Measurements from ENCODE around the gene CYREN. TPM values are rescaled to one million over a fixed set of nuclear protein-coding genes. Genes with fewer than 3 reads are reported as not detected.
A peak's percentile ranks its signal among the peaks of the same experiment; 100 is the strongest.
"Not testable (repeated sequence)": the region's sequence is repeated elsewhere in the genome, so short reads cannot be mapped to it uniquely, and the experiment has no call there.

Gene CYREN
- total RNA-seq, 1 donor from 2014 or later, result 33.3 TPM

DNA sequence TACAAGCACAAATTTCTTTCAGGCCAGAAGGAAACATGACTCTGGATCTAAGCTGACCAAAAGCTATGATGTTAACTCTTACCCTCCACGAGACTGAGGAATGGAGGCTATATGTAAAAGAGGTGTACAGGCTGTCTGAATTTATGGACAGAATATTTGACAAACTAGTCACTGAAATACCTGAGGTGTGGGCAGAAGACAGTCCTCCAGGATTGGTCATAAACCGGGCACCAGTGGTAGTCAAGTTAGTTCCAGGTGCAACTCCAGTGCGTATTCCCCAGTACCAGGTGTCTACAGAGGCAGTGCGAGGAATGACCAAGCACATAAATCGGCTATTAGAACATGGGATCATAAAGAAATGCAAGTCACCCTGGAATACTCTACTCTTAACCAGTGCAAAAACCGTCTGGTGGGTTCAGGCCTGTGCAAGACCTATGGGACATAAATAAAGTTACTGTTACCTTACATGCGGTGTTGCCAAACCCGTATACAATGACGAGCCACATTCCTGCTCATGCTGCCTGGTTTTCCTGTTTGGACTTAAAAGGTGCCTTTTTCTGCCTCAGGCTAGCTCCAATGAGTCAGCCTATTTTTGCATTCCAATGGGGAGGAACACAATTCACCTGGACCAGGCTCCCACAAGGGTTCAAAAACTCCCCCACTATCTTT lies 6.7 kb upstream of the CYREN start:
- Mint-ChIP-seq H3K4me3 (ENCODE audit: unreplicated experiment) (no peak overlapping the region), H3K36me3 (ENCODE audit: unreplicated experiment) (peaks cover 16% of the 10 kb centered on the region), H3K9me3 (ENCODE audit: unreplicated experiment) (peaks cover 8% of the 10 kb centered on the region), H3K4me1 (ENCODE audit: low read depth, unreplicated experiment) (no peaks in the 10 kb centered on the region), H3K27ac (ENCODE audit: unreplicated experiment) (no peak overlapping the region), H3K27me3 (ENCODE audit: unreplicated experiment) (no peaks in the 10 kb centered on the region)
- TF ChIP-seq, protein P1, sequence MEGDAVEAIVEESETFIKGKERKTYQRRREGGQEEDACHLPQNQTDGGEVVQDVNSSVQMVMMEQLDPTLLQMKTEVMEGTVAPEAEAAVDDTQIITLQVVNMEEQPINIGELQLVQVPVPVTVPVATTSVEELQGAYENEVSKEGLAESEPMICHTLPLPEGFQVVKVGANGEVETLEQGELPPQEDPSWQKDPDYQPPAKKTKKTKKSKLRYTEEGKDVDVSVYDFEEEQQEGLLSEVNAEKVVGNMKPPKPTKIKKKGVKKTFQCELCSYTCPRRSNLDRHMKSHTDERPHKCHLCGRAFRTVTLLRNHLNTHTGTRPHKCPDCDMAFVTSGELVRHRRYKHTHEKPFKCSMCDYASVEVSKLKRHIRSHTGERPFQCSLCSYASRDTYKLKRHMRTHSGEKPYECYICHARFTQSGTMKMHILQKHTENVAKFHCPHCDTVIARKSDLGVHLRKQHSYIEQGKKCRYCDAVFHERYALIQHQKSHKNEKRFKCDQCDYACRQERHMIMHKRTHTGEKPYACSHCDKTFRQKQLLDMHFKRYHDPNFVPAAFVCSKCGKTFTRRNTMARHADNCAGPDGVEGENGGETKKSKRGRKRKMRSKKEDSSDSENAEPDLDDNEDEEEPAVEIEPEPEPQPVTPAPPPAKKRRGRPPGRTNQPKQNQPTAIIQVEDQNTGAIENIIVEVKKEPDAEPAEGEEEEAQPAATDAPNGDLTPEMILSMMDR (IDR thresholded peaks at IDR 0.05; ENCODE audit: partially characterized antibody, unreplicated experiment), result no peak
- no peak for DNase-seq

DNA sequence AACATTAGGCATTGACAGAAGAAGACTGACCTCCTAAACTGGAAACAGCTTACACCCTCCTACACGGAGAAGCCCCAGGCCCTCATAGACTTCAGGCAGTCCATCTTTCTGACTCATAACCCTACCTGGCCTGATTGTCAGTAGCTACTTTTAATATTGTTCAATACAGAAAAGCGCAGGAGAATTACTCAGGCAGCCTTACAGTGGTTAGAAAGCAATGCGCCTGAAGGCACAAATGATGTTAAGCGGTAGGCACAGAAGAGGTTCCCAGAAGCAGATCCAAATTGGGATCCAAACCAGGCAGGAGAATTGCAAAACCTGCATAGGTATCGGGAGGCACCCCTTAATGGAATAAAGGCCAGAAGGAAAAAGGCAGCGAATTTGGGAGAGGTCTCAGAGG lies 5.4 kb upstream of the CYREN start:
- Mint-ChIP-seq H3K4me1 (ENCODE audit: low read depth, unreplicated experiment) (peaks cover 1% of the 10 kb centered on the region), H3K4me3 (ENCODE audit: unreplicated experiment) (no peak overlapping the region), H3K36me3 (ENCODE audit: unreplicated experiment) (peaks cover 5% of the 10 kb centered on the region), H3K9me3 (ENCODE audit: unreplicated experiment) (peaks cover 6% of the 10 kb centered on the region), H3K27ac (ENCODE audit: unreplicated experiment) (no peak overlapping the region), H3K27me3 (ENCODE audit: unreplicated experiment) (no peaks in the 10 kb centered on the region)
- TF ChIP-seq, protein P1 (IDR thresholded peaks at IDR 0.05; ENCODE audit: partially characterized antibody, unreplicated experiment), result no peak
- DNase-seq, result no peak

DNA sequence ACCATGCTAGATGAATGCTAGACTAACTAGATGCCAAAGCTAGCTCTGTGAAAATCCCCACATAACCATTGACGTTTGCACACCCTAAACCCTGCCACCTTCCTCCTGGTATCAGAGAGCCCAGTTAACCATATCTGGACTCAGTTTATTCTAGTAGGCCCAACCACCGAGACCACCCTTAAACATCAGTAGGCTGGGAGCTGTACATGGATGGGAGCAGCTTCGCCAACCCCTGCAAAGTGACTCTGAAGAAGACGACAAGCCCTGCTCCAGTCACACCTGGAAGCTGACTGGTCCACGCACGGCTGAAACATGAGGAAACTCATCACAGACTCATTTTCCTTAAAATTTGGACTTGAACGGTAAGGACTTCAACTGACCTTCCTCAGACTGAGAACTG lies 4.4 kb upstream of the CYREN start:
- Mint-ChIP-seq H3K36me3 (ENCODE audit: unreplicated experiment) (peaks cover 5% of the 10 kb centered on the region), H3K27ac (ENCODE audit: unreplicated experiment) (no peak overlapping the region), H3K9me3 (ENCODE audit: unreplicated experiment) (peaks cover 6% of the 10 kb centered on the region), H3K4me1 (ENCODE audit: low read depth, unreplicated experiment) (peaks cover 1% of the 10 kb centered on the region), H3K4me3 (ENCODE audit: unreplicated experiment) (no peak overlapping the region), H3K27me3 (ENCODE audit: unreplicated experiment) (no peaks in the 10 kb centered on the region)
- TF ChIP-seq, protein P1 (IDR thresholded peaks at IDR 0.05; ENCODE audit: partially characterized antibody, unreplicated experiment), result no peak
- DNase-seq, result no peak

DNA sequence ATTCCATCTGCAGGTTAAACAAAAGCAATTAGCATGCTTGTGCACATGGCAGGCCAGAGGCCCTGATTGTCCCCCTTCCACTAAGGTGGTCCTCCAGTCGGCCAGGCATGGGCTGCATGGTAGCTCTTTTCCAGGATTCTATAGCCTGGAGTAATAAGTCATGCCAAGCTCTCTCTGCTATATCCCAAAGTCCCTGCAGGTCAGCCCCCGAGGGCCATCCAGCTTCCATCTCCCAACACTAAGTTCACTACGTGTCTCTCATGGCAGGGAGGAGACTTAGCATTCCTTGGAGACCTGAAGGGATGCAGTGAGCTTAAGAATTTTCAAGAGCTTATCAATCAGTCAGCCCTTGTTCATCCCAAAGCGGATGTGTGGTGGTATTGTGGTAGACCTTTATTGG lies 3.4 kb upstream of the CYREN start:
- H3K4me1 Mint-ChIP-seq (ENCODE audit: low read depth, unreplicated experiment); H3K36me3 Mint-ChIP-seq (ENCODE audit: unreplicated experiment); H3K4me3 Mint-ChIP-seq (ENCODE audit: unreplicated experiment); DNase-seq; H3K27me3 Mint-ChIP-seq (ENCODE audit: unreplicated experiment); H3K27ac Mint-ChIP-seq (ENCODE audit: unreplicated experiment): not testable (repeated sequence)
- H3K9me3 Mint-ChIP-seq (ENCODE audit: unreplicated experiment), result peaks cover 11% of the 10 kb centered on the region

DNA sequence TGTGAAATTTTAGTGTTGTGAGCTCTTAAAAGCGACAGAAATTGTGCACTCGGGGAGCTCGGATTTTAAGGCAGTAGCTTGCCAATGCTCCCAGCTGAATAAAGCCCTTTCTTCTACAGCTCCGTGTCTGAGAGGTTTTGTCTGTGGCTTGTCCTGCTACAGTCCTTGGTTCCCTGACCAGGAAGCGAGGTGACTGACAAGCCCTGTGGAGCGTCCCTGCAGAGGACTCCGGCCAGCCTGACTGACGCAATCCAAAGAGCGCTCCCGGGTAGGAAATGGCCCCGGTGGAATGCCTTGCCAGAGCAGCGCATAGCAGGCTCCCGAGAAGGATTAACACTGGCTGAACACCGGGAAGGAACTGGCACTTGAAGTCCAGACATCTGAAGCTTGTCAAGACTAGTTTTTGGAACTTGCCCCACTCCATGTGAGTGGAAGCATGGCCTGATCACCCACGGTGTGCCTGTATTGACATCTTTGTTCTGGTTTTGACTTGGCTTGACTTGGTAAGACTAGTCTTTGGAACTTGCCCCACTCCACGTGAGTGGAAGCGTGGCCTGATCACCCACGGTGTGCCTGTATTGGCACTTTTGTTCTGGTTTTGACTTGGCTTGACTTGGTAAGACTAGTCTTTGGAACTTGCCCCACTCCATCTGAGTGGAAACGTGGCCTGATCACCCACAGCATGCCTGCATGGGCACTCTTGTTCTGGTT lies 1.2 kb upstream of the CYREN start:
- not testable (repeated sequence) for H3K36me3 Mint-ChIP-seq (ENCODE audit: unreplicated experiment); DNase-seq; H3K27me3 Mint-ChIP-seq (ENCODE audit: unreplicated experiment); H3K4me1 Mint-ChIP-seq (ENCODE audit: low read depth, unreplicated experiment); H3K9me3 Mint-ChIP-seq (ENCODE audit: unreplicated experiment)
- H3K27ac Mint-ChIP-seq (ENCODE audit: unreplicated experiment), result peak overlapping the region; percentile 68
- H3K4me3 Mint-ChIP-seq (ENCODE audit: unreplicated experiment), result peak overlapping the region; percentile 80

DNA sequence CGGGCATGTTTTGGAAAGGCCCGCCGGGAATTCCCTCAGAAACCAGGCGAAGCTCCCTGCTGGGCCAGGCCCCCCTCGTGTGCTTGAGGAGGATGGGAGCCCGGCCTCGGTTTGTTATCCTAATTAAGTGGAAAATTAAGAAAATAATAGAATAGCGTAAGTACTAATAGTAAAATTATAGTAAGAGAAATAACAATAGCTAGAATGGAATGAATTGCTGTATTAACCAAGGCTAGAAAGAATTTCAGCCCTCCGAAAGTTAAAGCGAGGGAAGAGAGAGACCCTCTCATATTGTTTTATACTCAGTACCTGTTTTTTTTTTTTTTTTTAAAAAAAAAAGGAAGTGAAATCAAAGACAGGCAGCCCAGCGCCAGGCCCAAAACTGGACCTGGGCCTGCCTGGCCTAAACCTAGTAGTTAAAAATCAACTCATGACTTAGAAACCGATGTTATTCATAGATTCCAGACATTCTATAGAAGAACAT lies 533 bp upstream of the CYREN start:
- Mint-ChIP-seq H3K27ac (ENCODE audit: unreplicated experiment) (peak overlapping the region; percentile 48), H3K4me3 (ENCODE audit: unreplicated experiment) (peak overlapping the region; percentile 84)
- DNase-seq; H3K4me1 Mint-ChIP-seq (ENCODE audit: low read depth, unreplicated experiment); H3K36me3 Mint-ChIP-seq (ENCODE audit: unreplicated experiment); H3K27me3 Mint-ChIP-seq (ENCODE audit: unreplicated experiment); H3K9me3 Mint-ChIP-seq (ENCODE audit: unreplicated experiment): not testable (repeated sequence)
